Endothelial cell of umbilical vein (primary cell): ENCODE measurements around the gene LCLAT1. TPM values are rescaled to one million over a fixed set of nuclear protein-coding genes. Genes with fewer than 3 reads are reported as not detected.

Experiments used
- BruUV-seq: library from RNA; stranded (reverse); fragments of 400-500 nt; replicated peaks from 2 replicates; lab custom pipeline; 2021; lab: Mats Ljungman, UMichigan
- CTCF ChIA-PET: fragments of 300-600, 350-600 bp; sonication (Branson Sonifier 250); formaldehyde crosslinking; loops from one replicate; lab custom pipeline; 2021; ENCODE audit warnings: antibody characterized with exemption, inconsistent platforms; lab: Charles Lee
- POLR2A ChIA-PET: fragments of 300-600, 350-600 bp; sonication (Branson Sonifier 250); formaldehyde crosslinking; loops from one replicate; lab custom pipeline; 2021; ENCODE audit warnings: antibody characterized with exemption, inconsistent platforms; lab: Charles Lee
- DNase-seq: peaks from one replicate; pipeline ENCODE4 v3.0.0-alpha.2; 2011; ENCODE audit warnings: low read depth, low spot score
- FAIRE-seq: peaks from 2 replicates; lab custom pipeline; 2011; peaks lifted over from hg19 to GRCh38; lab: Jason Lieb, UNC
- H2AFZ ChIP-seq: 2 replicates; pipeline ENCODE4 v1.6.0; 2012; ENCODE audit warnings: low read depth, low read length, control low read depth, inconsistent platforms
- H3K27ac ChIP-seq: 2 replicates; pipeline ENCODE4 v1.5.1; 2011; ENCODE audit warnings: low read depth, mild to moderate bottlenecking, control low read depth, low read length, moderate library complexity; ENCODE audit not compliant: insufficient read depth
- H3K27me3 ChIP-seq, 2 experiments: 2 replicates each; pipeline versions ENCODE4 v1.6.0 to v1.6.1; 2011; ENCODE audit warnings: low read length in 2 of 2, mixed read lengths in 1 of 2; ENCODE audit not compliant: control insufficient read depth in 2 of 2, insufficient read depth in 2 of 2
- H3K36me3 ChIP-seq, 2 experiments: 2 replicates in 1 of 2; 3 replicates in 1 of 2; pipeline ENCODE4 v1.5.1; 2011; ENCODE audit warnings: low read length in 2 of 2, mild to moderate bottlenecking in 1 of 2, moderate library complexity in 1 of 2; ENCODE audit not compliant: control insufficient read depth in 2 of 2, insufficient read depth in 2 of 2; ENCODE audit errors: extremely low read depth in 1 of 2
- H3K4me1 ChIP-seq: 3 replicates; pipeline ENCODE4 v1.5.1; 2011; ENCODE audit warnings: mild to moderate bottlenecking, low read length; ENCODE audit not compliant: control insufficient read depth, insufficient read depth; ENCODE audit errors: extremely low read depth
- H3K4me2 ChIP-seq: 2 replicates; pipeline ENCODE4 v1.6.1; 2011; ENCODE audit warnings: low read length, control low read depth, mixed read lengths; ENCODE audit not compliant: insufficient read depth
- H3K4me3 ChIP-seq, 3 experiments: fragments of 200-600 bp in 1 of 3; sonication (generic), shearing (Covaris generic) in 1 of 3; replicated peaks in 1 of 3; 2 replicates each; pipeline ENCODE4 v1.5.1; 2011 to 2016; ENCODE audit warnings: control low read depth in 3 of 3, low read length in 3 of 3, mild to moderate bottlenecking in 2 of 3, inconsistent platforms in 1 of 3, low read depth in 1 of 3, moderate library complexity in 1 of 3; ENCODE audit not compliant: insufficient read depth in 1 of 3
- H3K79me2 ChIP-seq: 2 replicates; pipeline ENCODE4 v1.6.0; 2012; ENCODE audit warnings: low read length, inconsistent platforms; ENCODE audit not compliant: control insufficient read depth, insufficient read depth
- H3K9ac ChIP-seq: replicated peaks from 2 replicates; pipeline ENCODE3; 2011; ENCODE audit warnings: low read length, control low read depth; ENCODE audit not compliant: insufficient read depth; ENCODE audit errors: extremely low read depth
- H3K9me1 ChIP-seq: replicated peaks from 3 replicates; pipeline ENCODE4 v1.6.0; 2011; ENCODE audit warnings: mild to moderate bottlenecking, low read length; ENCODE audit not compliant: control insufficient read depth, insufficient read depth; ENCODE audit errors: extremely low read depth
- H3K9me3 ChIP-seq: replicated peaks from 2 replicates; pipeline ENCODE4 v1.5.1; 2012; ENCODE audit warnings: low read length, inconsistent platforms; ENCODE audit not compliant: control insufficient read depth, insufficient read depth
- H4K20me1 ChIP-seq: replicated peaks from 2 replicates; pipeline ENCODE3; 2011; ENCODE audit warnings: mild to moderate bottlenecking, low read length; ENCODE audit not compliant: control insufficient read depth, insufficient read depth; ENCODE audit errors: extremely low read depth
- EZH2 ChIP-seq: IDR thresholded peaks from 2 replicates; pipeline ENCODE4 v1.6.1; 2012; ENCODE audit warnings: borderline replicate concordance, low read depth, mild to moderate bottlenecking, moderate library complexity, low read length, inconsistent platforms; ENCODE audit not compliant: severe bottlenecking
- FOS ChIP-seq: IDR thresholded peaks from 2 replicates; pipeline ENCODE4 v1.6.1; 2011; ENCODE audit warnings: mild to moderate bottlenecking, low read length, moderate library complexity, borderline replicate concordance; ENCODE audit not compliant: insufficient read depth
- JUN ChIP-seq: IDR thresholded peaks from 2 replicates; pipeline ENCODE4 v1.6.1; 2011; ENCODE audit warnings: borderline replicate concordance, low read depth; ENCODE audit not compliant: insufficient read length, insufficient read depth
- MYC ChIP-seq: IDR thresholded peaks from one replicate; pipeline ENCODE4 v1.6.1; 2011; ENCODE audit warnings: mild to moderate bottlenecking, low read depth, low read length
- POLR2AphosphoS5 ChIP-seq: IDR thresholded peaks from 2 replicates; pipeline ENCODE4 v1.6.1; 2012; ENCODE audit warnings: low read depth, mild to moderate bottlenecking, control low read depth, low read length, moderate library complexity; ENCODE audit not compliant: insufficient read depth
- dilution Hi-C: fragments of 300-500 bp; cut with MboI; formaldehyde crosslinking; loops from one replicate; pipeline ENCODE4 v1.15.0; 2019; ENCODE audit warnings: low sequenced_read_pairs; ENCODE audit not compliant: extremely low pct_ligation_motif_present
- intact Hi-C: fragments of 100-400 bp; cut with micrococcal nuclease; formaldehyde crosslinking; loops from one replicate; pipeline ENCODE4 v1.10.0; 2022
- polyA plus RNA-seq, 4 experiments: library from polyadenylated mRNA; depleted of rRNA in 3 of 4; stranded (reverse) in 3 of 4; unstranded in 1 of 4; fragments of >200 nt; gene quantifications; 2 replicates each; pipeline versions ENCODE4 v1.2.1 to v1.2.3, GENCODE V29; 2011 to 2012; ENCODE audit warnings: missing spikeins in 1 of 4
- total RNA-seq: library from RNA; stranded (reverse); gene quantifications from 2 replicates; pipeline ENCODE4 v1.2.3, GENCODE V29; 2021
- TF ChIP-seq, protein P1 (sequence below), 2 donors: IDR thresholded peaks; 1 replicate in 1 of 2; 2 replicates in 1 of 2; pipeline ENCODE4 v1.5.1; 2011; ENCODE audit warnings: low read length in 2 of 2, mild to moderate bottlenecking in 2 of 2, moderate library complexity in 2 of 2, control low read depth in 1 of 2, inconsistent platforms in 1 of 2, low read depth in 1 of 2; ENCODE audit not compliant: insufficient read depth in 1 of 2; ENCODE audit errors: extremely low read depth in 1 of 2
- TF ChIP-seq, protein P2 (sequence below): IDR thresholded peaks from 2 replicates; pipeline ENCODE4 v1.6.1; 2011; ENCODE audit not compliant: insufficient read depth, insufficient read length

The LCLAT1 gene
- total and polyA plus RNA-seq, 2 donors (not counting 3 experiments of a cell fraction or from before 2014, with no cell fraction given) = 6.1 to 20.8 TPM

DNA sequence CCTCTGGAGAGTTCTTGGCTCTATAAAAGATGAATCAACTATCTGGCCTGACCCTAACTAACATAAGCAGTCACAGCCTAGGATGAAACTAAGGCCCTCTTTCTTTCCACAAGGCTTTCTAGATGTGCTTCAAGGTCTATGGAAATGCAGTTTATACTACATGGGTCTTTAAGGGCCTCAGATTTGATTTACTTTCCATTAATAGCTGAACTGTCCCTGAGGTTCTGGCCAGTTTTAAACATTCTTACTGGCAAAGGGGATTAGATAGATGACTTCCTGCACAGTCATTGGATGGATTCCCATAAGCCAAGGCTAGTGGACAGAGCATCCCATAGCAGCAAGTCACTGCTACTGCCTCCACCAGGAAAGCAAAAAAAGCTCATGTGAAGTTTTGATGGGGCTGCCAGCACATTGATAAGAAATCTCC, 38.1 kb upstream of the LCLAT1 start:
- no peak overlapping the region for H2AFZ ChIP-seq
- H3K4me1 ChIP-seq = peaks cover 34% of the 10 kb centered on the region
- H3K36me3 ChIP-seq = no peaks in the 10 kb centered on the region
- no peaks in the 10 kb centered on the region for H3K9me3 ChIP-seq
- H3K79me2 ChIP-seq = no peaks in the 10 kb centered on the region
- dilution Hi-C loops = no loop called here
- no peaks in the 10 kb centered on the region for H3K9me1 ChIP-seq
- peak; percentile 66 for FAIRE-seq
- H3K9ac ChIP-seq = no peak overlapping the region
- no peak for DNase-seq
- no peaks in the 10 kb centered on the region for H4K20me1 ChIP-seq
- intact Hi-C loops = no loop called here
- no peak overlapping the region for H3K27ac ChIP-seq
- no peaks in the 10 kb centered on the region for H3K27me3 ChIP-seq
- no peak for TF ChIP-seq JUN
- no peak for TF ChIP-seq POLR2AphosphoS5
- TF ChIP-seq, protein P1, sequence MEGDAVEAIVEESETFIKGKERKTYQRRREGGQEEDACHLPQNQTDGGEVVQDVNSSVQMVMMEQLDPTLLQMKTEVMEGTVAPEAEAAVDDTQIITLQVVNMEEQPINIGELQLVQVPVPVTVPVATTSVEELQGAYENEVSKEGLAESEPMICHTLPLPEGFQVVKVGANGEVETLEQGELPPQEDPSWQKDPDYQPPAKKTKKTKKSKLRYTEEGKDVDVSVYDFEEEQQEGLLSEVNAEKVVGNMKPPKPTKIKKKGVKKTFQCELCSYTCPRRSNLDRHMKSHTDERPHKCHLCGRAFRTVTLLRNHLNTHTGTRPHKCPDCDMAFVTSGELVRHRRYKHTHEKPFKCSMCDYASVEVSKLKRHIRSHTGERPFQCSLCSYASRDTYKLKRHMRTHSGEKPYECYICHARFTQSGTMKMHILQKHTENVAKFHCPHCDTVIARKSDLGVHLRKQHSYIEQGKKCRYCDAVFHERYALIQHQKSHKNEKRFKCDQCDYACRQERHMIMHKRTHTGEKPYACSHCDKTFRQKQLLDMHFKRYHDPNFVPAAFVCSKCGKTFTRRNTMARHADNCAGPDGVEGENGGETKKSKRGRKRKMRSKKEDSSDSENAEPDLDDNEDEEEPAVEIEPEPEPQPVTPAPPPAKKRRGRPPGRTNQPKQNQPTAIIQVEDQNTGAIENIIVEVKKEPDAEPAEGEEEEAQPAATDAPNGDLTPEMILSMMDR (IDR thresholded peaks at IDR 0.05; ENCODE audit: extremely low read depth in 1 of 2, insufficient read depth in 1 of 2, low read depth in 1 of 2, low read length in 2 of 2) = no peak
- TF ChIP-seq FOS = no peak
- no peak for TF ChIP-seq MYC
- ChIA-PET POLR2A (no interaction called here), CTCF (interaction anchor here (0.8 kb wide), 1 partner anchor 13 kb away, joined by 3 read pairs; no protein-coding TSS in a partner anchor)
- H3K4me2 ChIP-seq = no peak overlapping the region
- no peak overlapping the region for H3K4me3 ChIP-seq
- no TSS peak for BruUV-seq

DNA sequence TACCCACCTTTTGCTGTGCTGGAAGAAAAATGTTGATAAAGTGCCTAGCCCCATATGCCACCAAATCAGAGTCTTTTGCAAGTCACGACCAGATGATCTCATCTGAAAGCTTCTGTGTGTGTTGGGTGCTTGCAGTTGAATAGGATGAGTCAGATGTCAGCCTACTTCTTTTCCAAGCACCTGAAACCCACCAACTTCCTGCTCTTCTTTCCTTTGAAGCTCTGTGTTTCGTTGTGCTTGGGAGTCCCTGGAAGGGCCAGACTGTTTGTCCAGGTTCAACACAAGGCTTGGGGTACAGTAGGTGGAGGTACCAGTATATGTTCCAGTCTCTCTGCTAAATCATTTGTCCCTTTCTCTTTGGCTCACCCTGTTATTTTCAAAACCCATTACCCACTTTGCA, 36.8 kb upstream of the LCLAT1 start:
- Histone ChIP-seq H3K4me2 (peak overlapping the region; percentile 2), H3K9ac (no peak overlapping the region), H2AFZ (no peak overlapping the region), H3K4me3 (no peak overlapping the region), H4K20me1 (no peaks in the 10 kb centered on the region), H3K9me1 (no peaks in the 10 kb centered on the region), H3K36me3 (no peaks in the 10 kb centered on the region), H3K9me3 (no peaks in the 10 kb centered on the region), H3K27ac (no peak overlapping the region), H3K27me3 (no peaks in the 10 kb centered on the region), H3K79me2 (no peaks in the 10 kb centered on the region), H3K4me1 (peaks cover 34% of the 10 kb centered on the region)
- ChIA-PET POLR2A (no interaction called here), CTCF (interaction anchor here (0.7 kb wide), 1 partner anchor 301 kb away, joined by 3 read pairs; no protein-coding TSS in a partner anchor)
- TF ChIP-seq, protein P2, sequence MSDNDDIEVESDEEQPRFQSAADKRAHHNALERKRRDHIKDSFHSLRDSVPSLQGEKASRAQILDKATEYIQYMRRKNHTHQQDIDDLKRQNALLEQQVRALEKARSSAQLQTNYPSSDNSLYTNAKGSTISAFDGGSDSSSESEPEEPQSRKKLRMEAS = no peak
- TF ChIP-seq POLR2AphosphoS5 = no peak
- TF ChIP-seq FOS = peak; percentile 43
- TF ChIP-seq EZH2 = no peak
- intact Hi-C loops = no loop called here
- no TSS peak for BruUV-seq
- FAIRE-seq (peak; percentile 64), DNase-seq (no peak)
- dilution Hi-C loops = no loop called here
